A673 (cell line): ENCODE data around the gene ABCB1. TPM values are rescaled to one million over a fixed set of nuclear protein-coding genes. Genes with fewer than 3 reads are reported as not detected.

Source experiments
- BruUV-seq: library from RNA; stranded (reverse); fragments of 400-500 nt; replicated peaks from 2 replicates; lab custom pipeline; 2021; lab: Mats Ljungman, UMichigan
- CTCF ChIA-PET: fragments of 300-600 bp; sonication (Branson Sonifier 250); formaldehyde crosslinking; loops from one replicate; lab custom pipeline; 2022; ENCODE audit warnings: antibody characterized with exemption; lab: Charles Lee
- POLR2A ChIA-PET: fragments of 300-600 bp; sonication (Branson Sonifier 250); formaldehyde crosslinking; loops from one replicate; lab custom pipeline; 2022; ENCODE audit warnings: antibody characterized with exemption; ENCODE audit not compliant: low non-redundant PET; lab: Charles Lee
- DNase-seq: peaks from one replicate; pipeline ENCODE4 v3.0.0-alpha.2; 2015; ENCODE audit warnings: low spot score
- H3K27ac ChIP-seq: fragments of 200-600 bp; sonication (generic); 2 replicates; pipeline ENCODE4 v1.5.1; 2016; ENCODE audit warnings: mixed run types, low read depth, mild to moderate bottlenecking, mixed read lengths, antibody characterized with exemption, low read length; ENCODE audit not compliant: poor library complexity, severe bottlenecking
- H3K27me3 ChIP-seq: fragments of 200-600 bp; sonication (generic); replicated peaks from 2 replicates; pipeline ENCODE4 v1.6.1; 2017; ENCODE audit warnings: mixed run types, low read depth, mild to moderate bottlenecking, mixed read lengths, antibody characterized with exemption, low read length; ENCODE audit not compliant: insufficient read depth, poor library complexity
- H3K36me3 ChIP-seq: fragments of 200-600 bp; sonication (generic); 2 replicates; pipeline ENCODE4 v1.6.1; 2016; ENCODE audit warnings: mixed run types, mild to moderate bottlenecking, mixed read lengths, antibody characterized with exemption, low read length; ENCODE audit not compliant: insufficient read depth, poor library complexity, severe bottlenecking
- H3K4me1 ChIP-seq: fragments of 200-600 bp; sonication (generic); 2 replicates; pipeline ENCODE4 v1.6.1; 2017; ENCODE audit warnings: mixed run types, mild to moderate bottlenecking, mixed read lengths, antibody characterized with exemption, low read length; ENCODE audit not compliant: insufficient read depth, poor library complexity, severe bottlenecking
- H3K4me3 ChIP-seq: fragments of 200-600 bp; sonication (generic); 2 replicates; pipeline ENCODE4 v1.5.1; 2016; ENCODE audit warnings: low read depth, mixed run types, mild to moderate bottlenecking, mixed read lengths, low read length; ENCODE audit not compliant: poor library complexity, severe bottlenecking
- H3K9me3 ChIP-seq: fragments of 200-600 bp; sonication (generic); 2 replicates; pipeline ENCODE4 v1.6.1; 2016; ENCODE audit warnings: mixed run types, low read depth, mild to moderate bottlenecking, mixed read lengths, antibody characterized with exemption, low read length; ENCODE audit not compliant: poor library complexity, severe bottlenecking
- EZH2 ChIP-seq: fragments of 200-600 bp; sonication (generic); IDR thresholded peaks from 2 replicates; pipeline ENCODE4 v1.6.1; 2017; ENCODE audit warnings: borderline replicate concordance, low read depth, mild to moderate bottlenecking, mixed read lengths, antibody characterized with exemption, low read length; ENCODE audit not compliant: poor library complexity, severe bottlenecking
- intact Hi-C: fragments of 100-400 bp; cut with micrococcal nuclease; formaldehyde crosslinking; loops from one replicate; pipeline ENCODE4 v1.10.0; 2022; ENCODE audit not compliant: unreplicated experiment
- total RNA-seq: library from RNA; stranded (reverse); gene quantifications from 2 replicates; pipeline ENCODE4 v1.2.3, GENCODE V29; 2021
- TF ChIP-seq, protein P1 (sequence below): fragments of 300-800, 200-600 bp; sonication (generic); conservative IDR thresholded peaks from 2 replicates; pipeline ENCODE4 v1.5.1; 2017; ENCODE audit warnings: low read depth, mild to moderate bottlenecking, antibody characterized with exemption, low read length, moderate library complexity, mixed read lengths

ABCB1 gene
- total RNA-seq, 1 experiment from 2014 or later, result not detected

DNA sequence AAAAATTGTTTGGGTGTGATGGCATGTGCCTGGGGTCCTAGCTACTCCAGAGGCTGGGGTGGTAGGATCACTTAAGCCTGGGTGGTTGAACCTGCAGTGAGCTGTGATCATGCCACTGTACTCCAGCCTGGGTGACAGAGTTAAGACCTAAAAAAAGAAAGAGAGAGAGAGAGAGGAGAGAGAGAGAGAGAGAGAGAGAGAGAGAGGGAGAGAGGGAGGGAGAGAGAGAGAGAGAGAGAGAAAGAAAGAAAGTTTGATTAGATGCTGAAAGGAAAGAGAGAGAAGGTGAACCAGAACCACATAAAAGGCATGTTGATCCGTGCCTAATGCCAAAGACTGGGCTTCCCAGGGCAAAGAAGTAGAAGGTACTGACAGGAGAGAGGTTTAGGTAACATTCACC is 11.1 kb downstream of the ABCB1 start:
- CTCF ChIA-PET, result no interaction called here
- Histone ChIP-seq H3K4me1 (no peaks in the 10 kb centered on the region), H3K4me3 (no peak overlapping the region), H3K27me3 (peaks cover 18% of the 10 kb centered on the region), H3K36me3 (no peaks in the 10 kb centered on the region), H3K9me3 (no peaks in the 10 kb centered on the region), H3K27ac (no peak overlapping the region)
- intact Hi-C loops, result no loop called here
- no peak for DNase-seq
- no peak for TF ChIP-seq EZH2
- TF ChIP-seq, protein P1, sequence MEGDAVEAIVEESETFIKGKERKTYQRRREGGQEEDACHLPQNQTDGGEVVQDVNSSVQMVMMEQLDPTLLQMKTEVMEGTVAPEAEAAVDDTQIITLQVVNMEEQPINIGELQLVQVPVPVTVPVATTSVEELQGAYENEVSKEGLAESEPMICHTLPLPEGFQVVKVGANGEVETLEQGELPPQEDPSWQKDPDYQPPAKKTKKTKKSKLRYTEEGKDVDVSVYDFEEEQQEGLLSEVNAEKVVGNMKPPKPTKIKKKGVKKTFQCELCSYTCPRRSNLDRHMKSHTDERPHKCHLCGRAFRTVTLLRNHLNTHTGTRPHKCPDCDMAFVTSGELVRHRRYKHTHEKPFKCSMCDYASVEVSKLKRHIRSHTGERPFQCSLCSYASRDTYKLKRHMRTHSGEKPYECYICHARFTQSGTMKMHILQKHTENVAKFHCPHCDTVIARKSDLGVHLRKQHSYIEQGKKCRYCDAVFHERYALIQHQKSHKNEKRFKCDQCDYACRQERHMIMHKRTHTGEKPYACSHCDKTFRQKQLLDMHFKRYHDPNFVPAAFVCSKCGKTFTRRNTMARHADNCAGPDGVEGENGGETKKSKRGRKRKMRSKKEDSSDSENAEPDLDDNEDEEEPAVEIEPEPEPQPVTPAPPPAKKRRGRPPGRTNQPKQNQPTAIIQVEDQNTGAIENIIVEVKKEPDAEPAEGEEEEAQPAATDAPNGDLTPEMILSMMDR, result no peak
- POLR2A ChIA-PET, result no interaction called here
- no TSS peak for BruUV-seq

DNA sequence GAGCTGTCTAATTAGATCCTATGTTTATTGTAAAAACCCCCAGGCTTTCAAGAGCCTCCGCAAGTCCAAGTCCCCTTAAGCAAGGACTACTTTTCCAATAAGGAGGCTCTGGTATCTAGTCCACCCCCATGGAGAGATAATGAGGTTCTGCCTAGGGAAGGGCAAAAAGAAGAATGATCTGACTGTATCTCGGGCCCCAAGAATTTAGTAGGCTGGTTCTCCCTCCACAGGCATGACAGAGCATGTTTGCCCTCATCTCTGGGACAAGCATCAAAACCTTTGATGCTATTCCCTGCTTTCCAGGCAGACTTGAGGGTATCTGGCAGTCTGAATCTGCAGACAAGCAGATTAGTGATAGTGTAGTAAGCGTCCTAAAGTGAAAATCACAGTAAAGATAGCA is 19.0 kb downstream of the ABCB1 start:
- Histone ChIP-seq H3K27me3 (peaks cover 7% of the 10 kb centered on the region), H3K4me3 (no peak overlapping the region), H3K4me1 (no peaks in the 10 kb centered on the region), H3K9me3 (no peaks in the 10 kb centered on the region), H3K27ac (no peak overlapping the region), H3K36me3 (no peaks in the 10 kb centered on the region)
- ChIA-PET POLR2A (no interaction called here), CTCF (no interaction called here)
- intact Hi-C loops, result no loop called here
- TF ChIP-seq EZH2, result no peak
- TF ChIP-seq, protein P1, result no peak
- DNase-seq, result no peak
- BruUV-seq, result no TSS peak

DNA sequence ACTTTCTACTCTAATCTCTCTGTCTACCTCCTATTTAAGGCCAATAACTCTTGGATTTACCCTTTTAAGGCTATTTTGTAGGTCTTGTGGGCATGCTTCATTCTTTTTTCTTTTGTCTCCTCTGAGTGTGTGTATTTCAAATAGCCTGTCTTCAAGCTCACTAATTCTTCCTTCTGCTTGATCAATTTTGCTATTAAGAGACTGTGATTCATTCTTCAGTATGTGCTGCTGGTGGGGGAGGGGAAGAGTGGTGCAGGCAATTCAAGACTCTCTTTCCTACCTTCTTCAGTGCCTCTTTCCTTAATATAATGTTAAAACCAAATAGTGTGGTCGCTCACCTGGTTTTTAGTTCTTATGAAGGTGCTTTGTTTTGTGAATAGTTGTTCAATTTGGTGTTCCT is 20.0 kb downstream of the ABCB1 start:
- no peak for DNase-seq
- H3K9me3 ChIP-seq, result no peaks in the 10 kb centered on the region
- CTCF ChIA-PET, result no interaction called here
- POLR2A ChIA-PET, result no interaction called here
- intact Hi-C loops, result no loop called here
- TF ChIP-seq, protein P1, result no peak
- TF ChIP-seq EZH2, result no peak
- no TSS peak for BruUV-seq
- H3K4me3 ChIP-seq, result no peak overlapping the region
- peaks cover 7% of the 10 kb centered on the region for H3K27me3 ChIP-seq
- H3K4me1 ChIP-seq, result no peaks in the 10 kb centered on the region
- H3K36me3 ChIP-seq, result no peaks in the 10 kb centered on the region
- H3K27ac ChIP-seq, result no peak overlapping the region
